ENCODE data around the gene FAM184A.

Gene FAM184A

DNA sequence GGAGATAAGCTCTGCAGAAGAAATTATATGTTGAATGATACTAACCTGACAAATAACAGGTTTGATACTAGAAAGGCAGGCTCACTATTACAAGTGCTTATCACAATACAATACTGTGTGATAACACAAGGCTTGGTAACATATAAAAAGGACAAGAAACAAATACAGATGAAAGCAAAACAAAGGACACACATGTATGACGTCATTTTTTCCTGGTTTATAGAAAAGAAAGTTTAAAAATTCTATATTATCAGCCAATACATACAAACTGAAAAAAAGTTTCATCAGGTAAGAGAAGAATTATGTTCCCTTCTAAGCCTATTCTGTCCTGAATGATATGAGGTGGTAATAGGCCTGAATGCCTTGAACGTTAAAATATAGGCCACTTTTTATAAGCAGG lies 111.2 kb downstream of the FAM184A start:
- DNase-seq (ENCODE audit: low spot score): no peak

DNA sequence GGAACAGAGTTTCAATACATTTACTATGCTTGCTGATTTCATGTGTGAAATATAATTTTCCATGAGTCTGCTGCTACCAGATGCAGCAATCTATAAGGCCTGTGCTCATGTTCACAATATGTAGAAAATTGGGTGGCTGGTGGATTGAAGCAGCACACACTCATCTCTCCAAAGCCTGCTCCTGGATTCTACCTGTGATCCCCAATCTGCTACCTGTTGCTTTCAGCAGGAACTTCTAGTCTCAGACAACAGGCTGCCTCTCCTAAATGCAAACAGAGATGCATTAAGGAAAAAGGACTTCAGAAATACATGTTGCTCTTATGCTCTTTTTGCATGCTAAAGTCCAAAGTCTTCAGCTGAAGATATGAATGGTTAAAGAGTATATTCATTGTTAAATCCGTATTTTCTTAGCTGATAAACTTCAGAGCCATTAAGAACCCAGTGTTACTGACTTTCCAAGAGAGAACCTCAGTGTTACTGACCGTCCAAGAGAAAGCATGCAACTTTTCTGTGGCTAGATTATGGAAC lies 112.6 kb downstream of the FAM184A start:
- DNase-seq (ENCODE audit: low spot score): no peak

DNA sequence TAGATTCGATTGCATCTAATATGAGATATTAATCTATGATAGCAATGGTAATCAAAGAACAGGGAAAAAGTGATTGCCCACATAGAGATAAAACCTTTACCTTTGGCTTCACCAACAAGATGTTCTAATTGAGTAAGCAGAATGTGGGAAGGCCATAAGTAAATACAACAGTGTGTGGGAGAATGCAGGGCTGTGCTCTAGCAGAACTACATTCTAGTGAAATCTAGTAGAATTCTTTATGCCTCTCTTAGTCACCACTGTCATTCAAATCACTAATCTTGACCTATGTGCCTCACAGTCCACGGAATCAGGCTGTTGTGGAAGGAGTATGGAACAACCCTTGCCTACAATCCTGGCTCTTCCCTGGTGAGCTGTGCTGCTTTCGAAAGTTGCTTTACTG lies 113.1 kb downstream of the FAM184A start:
- DNase-seq (ENCODE audit: low spot score): no peak

DNA sequence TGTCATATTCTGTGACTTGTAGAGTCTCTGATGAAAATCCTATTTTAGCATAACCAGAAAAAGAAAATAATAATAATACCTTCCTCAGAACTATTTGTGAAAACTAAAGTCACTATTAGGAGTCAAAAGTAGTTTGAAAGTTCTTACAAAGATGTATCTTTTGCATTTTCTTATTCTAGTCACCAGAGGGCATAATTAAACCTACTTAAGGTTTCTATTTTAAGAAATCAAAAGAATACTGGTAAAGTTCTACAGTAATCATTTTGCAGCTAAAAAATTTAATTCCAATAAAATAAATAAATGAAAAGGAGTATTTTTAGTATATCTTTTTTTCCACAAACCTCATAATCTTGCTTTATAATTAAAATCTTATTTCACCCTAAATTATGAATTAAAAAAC lies 115.5 kb downstream of the FAM184A start:
- DNase-seq (ENCODE audit: low spot score): no peak

DNA sequence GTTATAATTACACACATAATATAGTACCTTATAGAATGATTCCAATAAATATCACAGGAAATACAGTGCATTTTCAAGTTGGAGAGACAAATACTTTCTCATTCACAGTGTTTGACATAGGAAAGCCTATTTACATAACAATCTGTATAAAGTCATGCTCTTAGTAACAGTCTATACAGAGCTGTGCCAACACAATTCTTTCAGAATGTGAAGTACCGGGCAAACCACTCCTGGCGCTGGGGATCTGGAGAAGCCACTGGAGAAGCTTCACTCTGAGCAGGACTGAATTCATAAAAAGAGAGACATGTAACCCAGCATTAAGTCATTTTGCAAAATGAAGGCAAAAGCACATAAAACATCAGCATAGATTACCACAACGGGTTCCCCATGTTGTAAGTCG lies 118.6 kb downstream of the FAM184A start:
- no peak for DNase-seq (ENCODE audit: low spot score)

DNA sequence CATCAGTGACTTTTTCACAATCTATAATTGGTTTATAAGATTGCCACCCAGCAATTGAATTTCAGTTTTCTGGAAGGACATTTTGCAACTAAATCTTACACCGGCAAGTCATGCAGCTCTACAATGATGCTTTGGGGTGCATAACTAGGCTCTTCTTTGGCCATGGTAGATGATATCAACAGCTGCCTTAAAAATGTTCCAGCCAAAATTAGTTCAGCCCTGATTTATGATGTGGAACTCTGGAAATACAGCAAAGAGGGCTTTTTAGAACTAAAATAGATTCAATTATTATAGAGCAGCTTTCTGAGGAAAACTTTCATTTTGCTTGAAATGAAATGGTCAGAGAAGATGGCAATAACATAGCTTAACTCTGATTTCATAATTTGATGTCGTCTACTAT lies 125.1 kb downstream of the FAM184A start:
- DNase-seq (ENCODE audit: low spot score): no peak

DNA sequence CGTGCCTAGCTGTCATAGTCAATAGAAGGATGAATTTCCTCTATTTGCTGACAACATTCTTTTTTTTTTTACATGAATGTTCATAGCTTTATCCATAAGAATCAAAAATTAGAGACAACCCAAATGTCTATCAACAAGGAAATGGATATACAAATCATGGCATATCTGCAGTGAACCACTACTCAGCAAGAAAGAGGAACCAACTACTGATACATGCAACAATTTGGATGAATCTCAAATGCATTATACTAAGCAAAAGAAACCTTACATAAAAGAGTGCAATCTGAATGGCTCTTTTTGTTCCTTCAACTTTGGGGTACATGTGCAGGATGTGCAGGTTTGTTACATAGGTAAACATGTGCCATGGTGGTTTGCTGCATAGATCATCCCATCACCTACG lies 125.8 kb downstream of the FAM184A start:
- DNase-seq (ENCODE audit: low spot score): no peak

DNA sequence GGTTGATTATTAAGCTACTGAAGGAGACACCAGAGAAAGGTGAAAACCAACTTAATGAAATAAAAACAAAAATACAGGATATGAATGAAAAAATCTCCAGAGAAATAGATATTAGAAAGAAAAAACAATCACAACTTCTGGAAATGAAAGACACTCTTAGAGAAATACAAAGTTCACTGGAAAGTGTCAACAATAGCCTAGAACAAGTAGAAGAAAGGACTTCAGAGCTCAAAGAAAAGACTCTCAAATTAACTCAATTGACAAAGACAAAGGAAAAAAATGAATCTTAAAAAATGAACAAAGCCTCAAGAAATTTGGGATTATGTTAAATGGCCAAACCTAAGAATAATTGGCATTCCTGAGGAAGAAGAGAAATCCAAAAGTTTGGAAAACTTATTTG lies 133.2 kb downstream of the FAM184A start:
- DNase-seq (ENCODE audit: low spot score): no peak

DNA sequence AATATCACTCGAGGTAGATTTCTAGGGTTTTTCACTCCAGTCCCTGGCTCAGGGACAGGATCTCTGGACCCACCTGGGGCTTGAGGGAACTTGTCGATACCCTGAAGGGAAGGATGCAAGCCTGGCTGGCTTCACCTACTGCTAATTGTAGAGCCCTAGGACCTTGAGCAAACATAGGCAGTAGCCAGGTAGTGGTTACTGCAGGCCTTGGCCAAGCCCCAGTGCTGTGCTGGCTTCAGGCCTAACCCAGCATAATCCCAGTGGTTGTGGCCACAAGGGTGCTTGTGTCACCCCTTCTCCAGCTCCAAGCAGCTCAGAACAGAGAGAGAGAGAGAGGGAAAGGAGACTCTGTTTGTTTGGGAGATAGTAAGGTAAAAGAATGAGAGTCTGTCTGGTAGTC lies 137.7 kb downstream of the FAM184A start:
- DNase-seq (ENCODE audit: low spot score): no peak

DNA sequence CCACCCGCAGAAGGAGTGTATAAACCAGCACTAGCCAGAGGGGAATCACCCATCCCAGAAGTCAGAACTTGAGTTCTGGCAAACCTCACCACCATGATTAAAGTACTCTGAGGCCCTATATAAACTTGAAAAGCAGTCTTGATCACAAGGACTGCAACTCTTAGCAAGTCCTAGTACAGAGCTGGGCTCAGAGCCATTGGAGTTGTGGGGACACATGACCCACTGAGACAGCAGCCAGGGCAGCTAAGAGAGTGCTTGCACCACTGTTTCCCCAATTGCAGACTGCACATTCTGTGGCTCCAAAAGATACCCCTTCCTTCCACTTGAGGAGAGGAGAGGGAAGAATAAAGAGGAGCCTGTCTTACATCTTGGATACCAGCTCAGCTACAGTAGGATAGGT lies 138.8 kb downstream of the FAM184A start:
- DNase-seq (ENCODE audit: low spot score): no peak

DNA sequence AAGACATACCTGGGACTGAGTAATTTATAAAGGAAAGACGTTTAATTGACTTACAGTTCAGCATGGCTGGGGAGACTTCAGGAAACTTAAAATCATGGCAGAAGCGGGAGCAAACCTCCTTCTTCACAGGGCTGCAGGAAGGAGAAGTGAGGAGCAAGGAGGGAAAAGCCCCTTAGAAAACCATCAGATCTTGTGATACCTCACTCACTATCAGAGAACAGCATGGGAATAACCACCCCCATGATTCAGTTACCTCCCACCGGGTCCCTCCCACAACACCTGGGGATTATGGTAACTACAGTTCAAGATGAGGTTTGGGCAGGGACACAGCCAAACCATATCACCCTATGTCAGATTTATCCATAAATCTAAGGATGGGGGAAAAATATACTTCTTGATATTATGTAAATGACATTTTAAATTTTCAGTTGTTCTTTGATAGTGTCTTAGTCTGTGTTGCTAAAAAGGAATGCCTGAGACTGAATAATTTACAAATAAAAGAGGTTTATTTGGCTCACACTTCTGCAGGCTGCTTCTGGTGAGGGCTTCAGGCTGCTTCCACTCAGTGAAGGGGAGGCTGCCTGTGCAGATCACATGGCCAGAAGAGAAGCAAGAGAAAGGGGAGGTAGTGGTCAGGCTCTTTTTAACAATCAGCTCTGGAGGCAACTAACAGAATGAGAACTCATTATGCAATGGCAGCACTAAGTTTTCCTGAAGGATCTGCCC lies 142.3 kb downstream of the FAM184A start:
- DNase-seq (ENCODE audit: low spot score): no peak

DNA sequence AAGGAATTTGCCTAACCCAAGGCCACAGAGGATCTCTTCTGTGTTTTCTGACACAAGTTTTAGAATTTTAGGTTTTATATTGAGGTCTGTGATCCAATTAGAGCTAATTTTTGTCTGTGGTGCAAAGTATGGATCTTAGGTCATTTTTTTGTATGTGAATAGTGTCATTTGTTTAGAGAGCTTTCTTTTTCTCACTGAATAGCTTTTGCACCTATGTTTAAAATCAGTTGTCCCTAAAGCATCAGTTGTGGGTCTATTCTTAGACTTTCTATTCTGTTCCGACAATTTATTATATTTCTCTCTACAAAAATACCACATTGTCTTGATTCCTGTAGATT lies 143.2 kb downstream of the FAM184A start:
- no peak for DNase-seq (ENCODE audit: low spot score)

DNA sequence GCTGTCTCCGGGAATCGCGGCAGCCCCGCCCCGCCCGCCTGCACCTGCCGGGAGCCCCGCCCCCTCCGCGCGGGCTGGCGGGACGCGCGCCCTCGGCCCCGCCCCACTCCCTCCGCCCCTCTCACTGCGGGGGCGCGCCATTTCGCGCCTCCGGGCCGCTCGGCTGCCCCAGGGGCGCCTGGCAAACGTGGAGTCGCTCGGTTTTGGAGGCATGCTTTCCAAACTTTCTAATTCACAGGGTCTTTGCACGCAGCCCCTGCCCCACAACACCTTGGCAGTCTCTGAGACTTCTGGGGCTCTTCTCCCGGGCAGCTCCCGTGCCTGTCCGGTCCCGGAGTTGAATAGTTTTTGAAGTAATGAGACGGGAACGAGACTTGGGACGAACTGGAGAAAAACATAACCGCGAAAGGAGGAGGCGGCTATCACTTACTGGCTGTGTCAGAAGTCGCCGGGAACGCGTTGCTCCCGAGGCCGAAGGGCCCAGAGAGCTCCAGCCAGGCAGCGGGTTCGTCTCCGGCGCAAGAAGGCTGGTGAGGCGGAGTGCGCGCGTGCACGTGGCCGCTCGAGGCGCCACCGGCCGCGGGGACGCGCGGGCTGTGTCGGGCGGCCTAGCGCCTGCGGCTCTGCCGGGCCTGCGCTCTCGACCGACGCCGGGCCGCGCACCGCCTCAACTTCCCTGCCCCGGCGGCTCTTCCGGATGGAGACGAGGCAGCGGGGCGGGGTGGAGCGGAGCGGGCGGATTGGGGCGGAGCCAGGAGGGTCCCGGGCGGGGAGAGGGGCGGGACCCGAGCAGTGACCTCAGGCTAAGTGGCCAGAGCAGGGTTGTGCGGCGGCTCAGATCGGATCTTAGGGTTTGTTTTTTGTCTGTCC lies 143.8 kb downstream of the FAM184A start, which contains the start of gene MCM9:
TSS of gene MCM9 (minus strand) at position 699 of the 870 bp plus-strand sequence. CDS start 3,436 bp downstream, outside the sequence.
- DNase-seq (ENCODE audit: low spot score): peak; percentile 90

DNA sequence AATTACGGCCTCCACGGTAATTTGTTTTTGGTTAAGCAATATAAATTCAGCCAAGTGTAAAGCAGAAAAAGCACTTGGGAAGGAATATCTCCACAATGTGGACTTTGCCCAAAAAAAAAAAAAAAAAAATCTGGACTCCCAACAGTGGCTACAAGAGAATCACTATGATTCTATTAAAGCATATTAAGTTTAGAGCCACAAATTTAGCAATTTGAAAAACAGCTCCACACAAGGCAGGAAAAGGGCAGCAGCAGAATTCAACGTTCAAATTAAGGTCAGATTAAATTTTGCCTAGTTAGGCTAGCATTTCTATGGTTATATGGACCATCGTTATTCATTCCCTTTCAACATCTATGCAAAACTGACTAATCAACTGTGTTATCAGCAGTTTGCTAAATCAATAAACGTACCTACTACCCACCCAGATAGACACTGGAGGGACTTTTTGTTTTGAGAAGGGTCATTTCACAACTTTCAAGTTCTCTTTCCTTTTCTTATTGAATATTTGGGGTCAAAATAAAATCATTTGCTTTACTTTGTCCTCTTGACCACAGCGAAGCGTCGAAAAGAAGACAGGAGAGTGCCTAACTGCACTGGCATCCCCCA lies 144.5 kb downstream of the FAM184A start:
- no peak for DNase-seq (ENCODE audit: low spot score)

DNA sequence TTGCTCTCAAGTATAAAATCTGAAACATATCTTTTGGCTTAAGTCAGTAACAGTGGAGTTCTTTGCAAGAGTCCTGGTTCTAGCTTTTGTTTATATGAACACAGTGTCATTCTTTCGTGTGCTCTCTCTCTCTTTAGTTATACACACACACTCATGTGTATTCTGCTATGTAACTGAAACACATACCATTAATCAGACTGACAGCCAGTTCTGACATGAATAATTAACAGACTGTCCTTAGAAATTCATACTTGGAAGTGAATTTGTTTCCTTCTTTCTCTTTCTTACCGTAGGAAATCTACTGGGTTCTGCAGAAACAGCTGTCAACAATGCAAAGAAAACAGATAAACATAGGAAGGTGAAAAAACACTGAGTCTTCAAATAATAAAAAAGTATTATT lies 146.0 kb downstream of the FAM184A start:
- no peak for DNase-seq (ENCODE audit: low spot score)

DNA sequence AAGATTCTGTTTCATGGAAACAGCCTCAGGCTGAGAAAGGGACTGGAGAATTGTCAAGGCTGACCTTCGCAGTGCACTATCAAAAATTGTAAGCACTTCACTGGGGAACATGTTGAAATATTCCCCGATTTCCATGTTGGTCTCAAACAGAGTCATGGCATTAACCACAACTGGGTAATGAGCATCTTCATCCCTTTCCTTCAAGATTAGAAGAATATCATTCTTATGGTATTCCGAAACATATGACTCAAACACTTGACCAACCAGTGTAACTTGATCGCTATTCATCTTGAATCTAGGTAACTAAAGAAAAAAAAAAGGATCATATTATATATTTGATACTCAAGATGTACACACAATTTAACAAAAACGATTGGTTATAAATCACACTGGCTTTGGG lies 147.0 kb downstream of the FAM184A start:
- no peak for DNase-seq (ENCODE audit: low spot score)

DNA sequence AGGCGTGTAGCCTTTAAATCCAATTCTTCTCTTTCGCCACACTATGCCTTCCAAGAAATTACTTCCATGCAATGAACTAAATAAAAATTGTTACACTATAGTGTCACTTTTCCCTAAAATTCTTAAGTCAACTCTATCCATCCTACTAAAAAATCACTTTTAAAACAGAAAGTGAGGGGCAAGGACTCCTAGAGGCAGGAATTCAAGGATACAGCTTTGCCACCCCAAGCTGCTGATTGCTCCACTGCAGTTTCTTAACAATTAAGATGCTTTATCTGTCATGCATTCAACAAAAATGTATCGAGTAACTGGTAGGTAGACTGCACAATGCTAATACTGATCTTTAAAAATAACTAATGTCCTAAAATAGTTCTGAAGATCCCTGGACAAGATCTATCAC lies 147.8 kb downstream of the FAM184A start:
- DNase-seq (ENCODE audit: low spot score): no peak

DNA sequence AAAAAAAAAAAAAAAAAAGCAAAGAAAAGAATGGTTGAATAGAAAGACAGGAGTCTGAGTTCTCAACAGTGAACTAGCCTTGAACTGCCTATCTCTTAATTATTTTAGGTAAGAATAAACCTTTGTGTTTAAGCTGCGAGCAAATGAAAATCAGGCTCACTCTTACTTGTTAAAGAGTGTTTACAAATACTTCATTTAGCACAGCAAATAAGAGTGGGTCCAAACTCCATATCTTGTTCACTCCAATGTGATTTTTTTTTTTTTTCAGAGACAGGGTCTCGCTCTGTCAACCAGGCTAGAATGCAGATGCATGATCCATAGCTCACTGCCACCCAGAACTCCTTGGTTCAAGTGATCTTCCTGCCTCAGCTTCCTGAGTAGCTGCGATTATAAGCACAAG lies 155.4 kb downstream of the FAM184A start:
- no peak for DNase-seq (ENCODE audit: low spot score)

DNA sequence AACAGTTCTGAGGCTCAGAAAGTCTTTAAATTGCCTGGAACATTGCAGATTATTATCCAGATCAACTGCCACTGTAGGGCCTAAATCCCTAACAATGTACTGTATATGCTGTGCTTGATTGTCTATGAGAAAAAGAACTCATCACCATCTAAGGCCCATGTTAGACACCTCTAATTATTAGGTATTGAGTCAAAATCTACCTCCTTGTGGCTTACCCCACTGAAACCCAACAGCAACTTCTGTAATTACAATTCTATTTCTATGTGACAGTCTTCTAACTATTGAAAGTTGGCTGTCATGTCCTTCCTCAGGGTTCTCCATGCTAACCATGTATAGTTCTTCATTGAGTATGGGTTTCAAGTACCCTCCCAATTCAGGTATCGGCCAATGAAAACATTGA lies 157.4 kb downstream of the FAM184A start:
- DNase-seq (ENCODE audit: low spot score): no peak

DNA sequence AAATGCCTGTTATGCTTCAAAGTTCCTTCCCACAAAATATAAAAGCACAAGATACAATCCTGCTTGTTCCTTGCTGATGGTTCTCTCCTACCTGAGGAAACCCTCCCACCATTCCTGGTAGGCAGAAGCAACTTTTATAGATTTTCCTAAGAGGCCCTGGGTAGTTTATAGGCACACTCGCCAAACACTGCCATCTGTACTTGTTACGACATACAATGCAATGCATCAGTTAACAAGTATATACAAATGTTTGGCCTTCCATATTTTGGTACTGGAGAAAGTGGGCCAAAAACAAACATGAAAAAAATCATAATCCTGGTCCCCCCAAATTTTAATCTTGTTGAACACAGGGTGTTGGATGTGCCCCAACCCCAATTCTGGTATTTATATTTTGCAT lies 160.1 kb downstream of the FAM184A start:
- no peak for DNase-seq (ENCODE audit: low spot score)

DNA sequence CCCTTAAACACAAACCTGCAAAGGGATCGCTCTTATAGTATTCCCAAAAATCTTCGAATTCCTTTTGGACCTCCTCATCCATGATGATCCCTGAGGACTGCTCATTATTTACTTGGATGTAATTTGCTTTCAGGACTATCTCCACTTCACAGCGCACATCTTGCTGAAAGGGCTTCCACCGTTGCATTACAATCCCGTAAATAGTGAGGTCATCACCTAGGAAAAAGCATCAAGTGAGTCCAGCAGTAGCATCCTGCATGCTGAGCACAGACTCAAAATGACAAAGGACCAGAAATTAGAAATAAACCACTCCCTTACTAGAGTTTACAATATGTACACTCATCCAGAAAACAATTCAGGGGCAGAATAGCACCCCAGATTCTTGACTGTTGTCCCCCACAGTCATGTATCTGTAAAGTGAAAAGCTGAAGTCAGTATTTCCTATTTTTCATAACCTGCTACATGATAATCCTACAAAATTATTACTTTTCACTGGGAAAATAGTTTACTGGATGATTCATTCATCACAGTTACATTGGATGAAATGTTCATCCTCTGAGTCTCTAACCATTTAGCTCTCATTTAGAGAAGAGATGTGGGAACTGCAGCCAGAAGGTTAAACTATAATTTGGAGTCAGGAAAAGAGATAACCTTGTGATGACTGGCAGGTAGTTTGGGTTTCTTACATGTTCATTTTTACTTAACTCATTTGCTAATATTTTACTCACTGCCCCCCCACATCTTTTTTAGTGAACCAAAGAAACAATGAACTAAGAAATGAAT lies 160.7 kb downstream of the FAM184A start:
- DNase-seq (ENCODE audit: low spot score): no peak

DNA sequence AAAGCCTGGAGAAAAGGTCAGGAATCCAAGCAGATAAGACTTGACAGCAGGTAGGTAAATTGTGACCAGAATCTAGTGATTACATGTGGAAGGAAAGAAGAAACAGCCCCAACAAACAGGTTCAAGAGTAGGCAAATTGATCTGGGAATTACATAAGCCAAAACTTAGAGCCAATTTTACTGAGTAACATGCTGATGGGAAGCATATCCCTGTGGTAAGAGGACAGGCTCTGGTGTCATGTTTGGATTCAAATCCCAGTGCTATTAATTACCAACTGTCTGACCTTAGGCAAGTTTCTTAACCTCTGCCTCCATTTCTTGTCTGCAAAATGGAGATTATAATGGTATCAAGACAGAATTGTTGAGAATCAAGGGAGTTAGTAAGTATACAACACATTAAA lies 163.9 kb downstream of the FAM184A start:
- no peak for DNase-seq (ENCODE audit: low spot score)

Data from HuH-7 (cell line).